Neural cell (in vitro differentiated cells): ENCODE data around the gene ATG14. TPM values are rescaled to one million over a fixed set of nuclear protein-coding genes. Genes with fewer than 3 reads are reported as not detected.

Source experiments
- polyA plus RNA-seq: library from polyadenylated mRNA; depleted of rRNA; stranded (reverse); fragments of >200 nt; gene quantifications from 2 replicates; pipeline ENCODE4 v1.2.3, GENCODE V29; 2014
- small RNA-seq, 3 experiments: library from RNA; depleted of rRNA; stranded (forward); fragments of <200 nt; gene quantifications; one replicate each; pipeline ENCODE3, GENCODE V24; 2012

Gene ATG14
- polyA plus RNA-seq, 1 donor from 2014 or later: 28.2 TPM

Small RNA genes lying within 50 kb of the gene (small RNA-seq; reads per million reads assigned to genes)
- 0 reads per million in 3 experiments for gene AL356801.1

Other genes starting within 250 kb of the ATG14 start
- gene DLGAP5, start 220.2 kb downstream of the ATG14 start, polyA plus RNA-seq: 1.9 and 2.0 TPM in 2 replicates
- gene FBXO34, start 140.4 kb downstream of the ATG14 start, polyA plus RNA-seq: 29.9 and 34.2 TPM in 2 replicates
- gene TBPL2, start 28.8 kb upstream of the ATG14 start, polyA plus RNA-seq: not detected in 2 replicates
- gene KTN1, start 168.4 kb upstream of the ATG14 start, polyA plus RNA-seq: 95.0 and 106 TPM in 2 replicates